Keratinocyte (primary cell): Measurements from ENCODE around the gene GLIPR1L1. TPM values are rescaled to one million over a fixed set of nuclear protein-coding genes. Genes with fewer than 3 reads are reported as not detected.

Experiments
- DNase-seq: peaks from one replicate; pipeline ENCODE4 v3.0.0-alpha.2; 2011; ENCODE audit warnings: low read depth, missing footprints, low spot score
- FAIRE-seq: peaks from 2 replicates; lab custom pipeline; 2011; peaks lifted over from hg19 to GRCh38; lab: Jason Lieb, UNC
- H2AFZ ChIP-seq: 2 replicates; pipeline ENCODE4 v1.6.0; 2012; ENCODE audit warnings: low read length, control low read depth, inconsistent platforms; ENCODE audit not compliant: control insufficient read depth
- H3K27ac ChIP-seq: 2 replicates; pipeline ENCODE4 v1.5.1; 2011; ENCODE audit warnings: low read length; ENCODE audit not compliant: control insufficient read depth, insufficient read depth
- H3K27me3 ChIP-seq: 3 replicates; pipeline ENCODE4 v1.6.0; 2011; ENCODE audit warnings: low read length; ENCODE audit not compliant: control insufficient read depth, insufficient read depth; ENCODE audit errors: extremely low read depth
- H3K36me3 ChIP-seq, 2 experiments: 2 replicates in 1 of 2; 3 replicates in 1 of 2; pipeline ENCODE4 v1.5.1; 2011; ENCODE audit warnings: low read length in 2 of 2, mild to moderate bottlenecking in 1 of 2; ENCODE audit not compliant: control insufficient read depth in 2 of 2, insufficient read depth in 2 of 2; ENCODE audit errors: extremely low read depth in 1 of 2
- H3K4me1 ChIP-seq: 3 replicates; pipeline ENCODE4 v1.5.1; 2011; ENCODE audit warnings: low read length; ENCODE audit not compliant: control insufficient read depth, insufficient read depth; ENCODE audit errors: extremely low read depth
- H3K4me2 ChIP-seq: 3 replicates; pipeline ENCODE4 v1.6.0; 2011; ENCODE audit warnings: low read depth, low read length; ENCODE audit not compliant: control insufficient read depth, insufficient read depth; ENCODE audit errors: extremely low read depth
- H3K4me3 ChIP-seq, 3 experiments: fragments of 200-600 bp in 1 of 3; sonication (generic) in 1 of 3; 2 replicates in 2 of 3; 3 replicates in 1 of 3; pipeline ENCODE4 v1.5.1; 2011 to 2016; ENCODE audit warnings: low read length in 3 of 3, mild to moderate bottlenecking in 3 of 3, control low read depth in 2 of 3, inconsistent platforms in 1 of 3, low read depth in 1 of 3, mixed read lengths in 1 of 3, mixed run types in 1 of 3, moderate library complexity in 1 of 3; ENCODE audit not compliant: control insufficient read depth in 2 of 3, insufficient read depth in 2 of 3; ENCODE audit errors: extremely low read depth in 1 of 3
- H3K79me2 ChIP-seq: 2 replicates; pipeline ENCODE4 v1.6.0; 2012; ENCODE audit warnings: low read length; ENCODE audit not compliant: control insufficient read depth, insufficient read depth
- H3K9ac ChIP-seq: 3 replicates; pipeline ENCODE4 v1.6.0; 2011; ENCODE audit warnings: low read length; ENCODE audit not compliant: control insufficient read depth, insufficient read depth; ENCODE audit errors: extremely low read depth
- H3K9me1 ChIP-seq: 3 replicates; pipeline ENCODE4 v1.6.0; 2011; ENCODE audit warnings: low read length; ENCODE audit not compliant: control insufficient read depth, insufficient read depth; ENCODE audit errors: extremely low read depth
- H3K9me3 ChIP-seq: 2 replicates; pipeline ENCODE4 v1.5.1; 2012; ENCODE audit warnings: low read depth, low read length; ENCODE audit not compliant: control insufficient read depth
- H4K20me1 ChIP-seq: 3 replicates; pipeline ENCODE4 v1.6.0; 2011; ENCODE audit warnings: low read length; ENCODE audit not compliant: control insufficient read depth, insufficient read depth; ENCODE audit errors: extremely low read depth
- EZH2 ChIP-seq: IDR thresholded peaks from one replicate; pipeline ENCODE4 v1.6.1; 2012; ENCODE audit warnings: inconsistent platforms, mild to moderate bottlenecking, low read length, moderate library complexity
- dilution Hi-C: fragments of 300-500 bp; cut with MboI; formaldehyde crosslinking; loops from one replicate; pipeline ENCODE4 v1.7.0; 2020; ENCODE audit warnings: low sequenced_read_pairs; ENCODE audit not compliant: extremely low pct_ligation_motif_present
- polyA plus RNA-seq, 5 experiments: library from polyadenylated mRNA; depleted of rRNA in 3 of 5; stranded (reverse) in 3 of 5; stranded (forward) in 1 of 5; unstranded in 1 of 5; fragments of >200 nt; gene quantifications; 1 replicate in 1 of 5; 2 replicates in 3 of 5; 3 replicates in 1 of 5; pipeline versions ENCODE4 v1.2.1 to v1.2.3, GENCODE V29; 2011 to 2012; ENCODE audit warnings: missing spikeins in 2 of 5, low read depth in 1 of 5, low replicate concordance in 1 of 5
- TF ChIP-seq, protein P1 (sequence below), 3 experiments: IDR thresholded peaks in 1 of 3; conservative IDR thresholded peaks in 1 of 3; optimal IDR thresholded peaks in 1 of 3; 2 replicates in 2 of 3; 3 replicates in 1 of 3; pipeline versions ENCODE3 to v1.5.1; 2011; ENCODE audit warnings: low read length in 3 of 3, mild to moderate bottlenecking in 3 of 3, moderate library complexity in 2 of 3, control low read depth in 1 of 3, inconsistent platforms in 1 of 3; ENCODE audit not compliant: insufficient read depth in 2 of 3; ENCODE audit errors: extremely low read depth in 1 of 3

The GLIPR1L1 gene
- polyA plus RNA-seq, 1 donor (not counting 4 experiments of a cell fraction or from before 2014, with no cell fraction given): not detected

GRCh38 chr12:75302225-75302624, 32.2 kb upstream of the GLIPR1L1 start:
- no peaks in the 10 kb centered on the region for H4K20me1 ChIP-seq
- no peak overlapping the region for H2AFZ ChIP-seq
- no peaks in the 10 kb centered on the region for H3K9me3 ChIP-seq
- no peaks in the 10 kb centered on the region for H3K79me2 ChIP-seq
- DNase-seq (no peak), FAIRE-seq (no peak)
- H3K27ac ChIP-seq: no peak overlapping the region
- no peaks in the 10 kb centered on the region for H3K4me1 ChIP-seq
- no peak overlapping the region for H3K4me3 ChIP-seq
- no peak for TF ChIP-seq EZH2
- TF ChIP-seq, protein P1, sequence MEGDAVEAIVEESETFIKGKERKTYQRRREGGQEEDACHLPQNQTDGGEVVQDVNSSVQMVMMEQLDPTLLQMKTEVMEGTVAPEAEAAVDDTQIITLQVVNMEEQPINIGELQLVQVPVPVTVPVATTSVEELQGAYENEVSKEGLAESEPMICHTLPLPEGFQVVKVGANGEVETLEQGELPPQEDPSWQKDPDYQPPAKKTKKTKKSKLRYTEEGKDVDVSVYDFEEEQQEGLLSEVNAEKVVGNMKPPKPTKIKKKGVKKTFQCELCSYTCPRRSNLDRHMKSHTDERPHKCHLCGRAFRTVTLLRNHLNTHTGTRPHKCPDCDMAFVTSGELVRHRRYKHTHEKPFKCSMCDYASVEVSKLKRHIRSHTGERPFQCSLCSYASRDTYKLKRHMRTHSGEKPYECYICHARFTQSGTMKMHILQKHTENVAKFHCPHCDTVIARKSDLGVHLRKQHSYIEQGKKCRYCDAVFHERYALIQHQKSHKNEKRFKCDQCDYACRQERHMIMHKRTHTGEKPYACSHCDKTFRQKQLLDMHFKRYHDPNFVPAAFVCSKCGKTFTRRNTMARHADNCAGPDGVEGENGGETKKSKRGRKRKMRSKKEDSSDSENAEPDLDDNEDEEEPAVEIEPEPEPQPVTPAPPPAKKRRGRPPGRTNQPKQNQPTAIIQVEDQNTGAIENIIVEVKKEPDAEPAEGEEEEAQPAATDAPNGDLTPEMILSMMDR (optimal IDR thresholded peaks at IDR 0.05 in 1 of 3, IDR thresholded peaks at IDR 0.05 in 1 of 3, conservative IDR thresholded peaks at IDR 0.05 in 1 of 3; ENCODE audit: extremely low read depth in 1 of 3, insufficient read depth in 2 of 3, low read length in 3 of 3): no peak
- H3K27me3 ChIP-seq: no peaks in the 10 kb centered on the region
- no peaks in the 10 kb centered on the region for H3K36me3 ChIP-seq
- dilution Hi-C loops: no loop called here
- H3K9ac ChIP-seq: no peak overlapping the region
- no peak overlapping the region for H3K4me2 ChIP-seq
- H3K9me1 ChIP-seq: no peaks in the 10 kb centered on the region

- dilution Hi-C loops: no loop called here
- no peak for DNase-seq
- no peaks in the 10 kb centered on the region for H3K36me3 ChIP-seq
- H3K27me3 ChIP-seq: no peaks in the 10 kb centered on the region
- no peak overlapping the region for H3K4me3 ChIP-seq
- H3K9ac ChIP-seq: no peak overlapping the region
- H4K20me1 ChIP-seq: no peaks in the 10 kb centered on the region
- no peaks in the 10 kb centered on the region for H3K4me1 ChIP-seq
- no peak overlapping the region for H3K4me2 ChIP-seq
- H3K79me2 ChIP-seq: no peaks in the 10 kb centered on the region
- no peak for FAIRE-seq
- H3K9me3 ChIP-seq: no peaks in the 10 kb centered on the region
- no peaks in the 10 kb centered on the region for H3K9me1 ChIP-seq
- TF ChIP-seq, protein P1 (optimal IDR thresholded peaks at IDR 0.05 in 1 of 3, IDR thresholded peaks at IDR 0.05 in 1 of 3, conservative IDR thresholded peaks at IDR 0.05 in 1 of 3; ENCODE audit: extremely low read depth in 1 of 3, insufficient read depth in 2 of 3, low read length in 3 of 3): no peak
- TF ChIP-seq EZH2: no peak
- H3K27ac ChIP-seq: no peak overlapping the region
- no peak overlapping the region for H2AFZ ChIP-seq
Measured at GRCh38 chr12:75302781-75303180, 31.7 kb upstream of the GLIPR1L1 start.
